GM18520 (cell line): ENCODE results near the gene ITM2B.

Experiments
- ATAC-seq: cut with Tn5 transposase; IDR thresholded peaks from one replicate; pipeline ENCODE4 v1.9.1; 2021; ENCODE audit not compliant: unreplicated experiment

ITM2B gene

GRCh38 chr13:48302871-48303358 is 69.9 kb downstream of the ITM2B start:
- no peak for ATAC-seq

- ATAC-seq: peak; percentile 64
These were observed 70.5 kb downstream of the ITM2B start, which contains the start of gene RB1 for GRCh38 chr13:48303359-48304142. Gene RB1, plus strand, starts transcription at chr13:48303751. Its CDS starts 162 bp downstream, at chr13:48303913.

- ATAC-seq: peak; percentile 66
These were observed 71.3 kb downstream of the ITM2B start for GRCh38 chr13:48304143-48304876.

GRCh38 chr13:48311223-48311622 is 78.2 kb downstream of the ITM2B start:
- ATAC-seq: no peak

GRCh38 chr13:48315969-48316650 is 83.1 kb downstream of the ITM2B start:
- no peak for ATAC-seq

- ATAC-seq: no peak
These were observed 84.0 kb downstream of the ITM2B start for GRCh38 chr13:48316826-48317510.

- no peak for ATAC-seq
These were observed 84.7 kb downstream of the ITM2B start for GRCh38 chr13:48317511-48318376.

- ATAC-seq: no peak
These were observed 85.4 kb downstream of the ITM2B start for GRCh38 chr13:48318377-48318811.

- no peak for ATAC-seq
These were observed 86.0 kb downstream of the ITM2B start for GRCh38 chr13:48318821-48319511.
